SU-DHL-6 (cell line): ENCODE data around the gene NDUFB7.

ENCODE experiments used
- EZH2phosphoT487 ChIP-seq: fragments of 200-600 bp; sonication (generic), shearing (Covaris generic); conservative IDR thresholded peaks from 2 replicates; pipeline ENCODE4 v1.6.1; 2018; ENCODE audit warnings: mild to moderate bottlenecking, antibody characterized with exemption, low read length, moderate library complexity, mixed read lengths
- TF ChIP-seq, protein P1 (sequence below): fragments of 200-600 bp; sonication (generic); IDR thresholded peaks from one replicate; pipeline ENCODE4 v1.5.1; 2017; ENCODE audit warnings: antibody characterized with exemption, mild to moderate bottlenecking, low read length, moderate library complexity; ENCODE audit not compliant: insufficient read depth, poor library complexity, severe bottlenecking

DNA sequence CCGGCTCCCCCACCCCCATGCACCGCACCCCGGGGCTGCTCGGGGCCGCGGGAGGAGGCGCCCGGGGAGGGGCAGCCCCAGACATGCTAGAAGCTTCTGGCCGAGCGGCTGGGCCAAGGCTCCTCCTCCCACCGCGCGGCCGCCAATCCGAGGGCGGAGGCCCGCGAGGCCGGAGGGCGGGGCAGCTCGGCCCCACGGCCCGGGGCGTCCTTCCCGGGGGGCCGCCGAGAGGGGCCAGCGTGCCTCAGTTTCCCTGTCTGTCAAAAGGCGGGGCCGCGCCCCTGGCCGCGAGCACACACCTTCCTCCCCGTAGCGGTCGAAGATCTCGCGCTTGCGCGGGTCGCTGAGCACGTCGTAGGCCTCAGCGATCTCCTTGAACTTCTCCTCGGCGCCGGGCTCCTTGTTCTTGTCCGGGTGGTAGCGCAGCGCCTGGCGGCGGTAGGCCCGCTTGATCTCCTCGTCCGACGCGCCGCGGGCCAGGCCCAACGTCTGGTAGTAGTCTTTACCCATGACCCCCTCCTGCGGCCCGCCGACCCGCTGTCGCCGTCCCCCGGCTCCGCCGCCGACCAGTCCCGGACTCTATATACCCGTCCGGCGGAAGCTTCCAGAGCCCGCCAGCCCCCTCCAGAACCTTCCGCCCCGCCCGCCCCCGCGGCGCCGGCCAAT lies 53.9 kb downstream of the NDUFB7 start, which contains the start of gene DNAJB1:
- TF ChIP-seq, protein P1, sequence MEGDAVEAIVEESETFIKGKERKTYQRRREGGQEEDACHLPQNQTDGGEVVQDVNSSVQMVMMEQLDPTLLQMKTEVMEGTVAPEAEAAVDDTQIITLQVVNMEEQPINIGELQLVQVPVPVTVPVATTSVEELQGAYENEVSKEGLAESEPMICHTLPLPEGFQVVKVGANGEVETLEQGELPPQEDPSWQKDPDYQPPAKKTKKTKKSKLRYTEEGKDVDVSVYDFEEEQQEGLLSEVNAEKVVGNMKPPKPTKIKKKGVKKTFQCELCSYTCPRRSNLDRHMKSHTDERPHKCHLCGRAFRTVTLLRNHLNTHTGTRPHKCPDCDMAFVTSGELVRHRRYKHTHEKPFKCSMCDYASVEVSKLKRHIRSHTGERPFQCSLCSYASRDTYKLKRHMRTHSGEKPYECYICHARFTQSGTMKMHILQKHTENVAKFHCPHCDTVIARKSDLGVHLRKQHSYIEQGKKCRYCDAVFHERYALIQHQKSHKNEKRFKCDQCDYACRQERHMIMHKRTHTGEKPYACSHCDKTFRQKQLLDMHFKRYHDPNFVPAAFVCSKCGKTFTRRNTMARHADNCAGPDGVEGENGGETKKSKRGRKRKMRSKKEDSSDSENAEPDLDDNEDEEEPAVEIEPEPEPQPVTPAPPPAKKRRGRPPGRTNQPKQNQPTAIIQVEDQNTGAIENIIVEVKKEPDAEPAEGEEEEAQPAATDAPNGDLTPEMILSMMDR: no peak
- no peak for TF ChIP-seq EZH2phosphoT487
